H9 (cell line): Measurements from ENCODE around the gene ZNF385B. TPM values are rescaled to one million over a fixed set of nuclear protein-coding genes. Genes with fewer than 3 reads are reported as not detected.

Experiments
- DNase-seq: peaks from one replicate; pipeline ENCODE4 v3.0.0-alpha.2; 2017
- H2AFZ ChIP-seq: one replicate; pipeline ENCODE4 v1.6.1; 2013; ENCODE audit warnings: mild to moderate bottlenecking, low read length, control low read depth, moderate library complexity
- H2AK5ac ChIP-seq: 2 replicates; pipeline ENCODE4 v1.6.1; 2013; ENCODE audit warnings: low read length, control low read depth, mixed read lengths; ENCODE audit not compliant: insufficient read length
- H2BK120ac ChIP-seq: one replicate; pipeline ENCODE4 v1.6.1; 2013; ENCODE audit warnings: low read depth, mild to moderate bottlenecking, low read length, control low read depth, inconsistent platforms; ENCODE audit not compliant: poor library complexity, severe bottlenecking
- H2BK12ac ChIP-seq: 2 replicates; pipeline ENCODE4 v1.6.1; 2013; ENCODE audit warnings: low read length, control low read depth, mixed read lengths, low read depth; ENCODE audit not compliant: insufficient read length
- H2BK15ac ChIP-seq: 2 replicates; pipeline ENCODE4 v1.6.1; 2013; ENCODE audit warnings: low read depth, low read length, control low read depth
- H2BK20ac ChIP-seq: one replicate; pipeline ENCODE4 v1.6.1; 2013; ENCODE audit warnings: low read depth, mild to moderate bottlenecking, low read length, control low read depth, inconsistent platforms; ENCODE audit not compliant: poor library complexity, severe bottlenecking
- H2BK5ac ChIP-seq: 2 replicates; pipeline ENCODE4 v1.6.1; 2013; ENCODE audit warnings: low read length, control low read depth, mixed read lengths; ENCODE audit not compliant: insufficient read length
- H3K14ac ChIP-seq: 2 replicates; pipeline ENCODE4 v1.6.1; 2013; ENCODE audit warnings: low read length, control low read depth; ENCODE audit not compliant: insufficient read depth
- H3K18ac ChIP-seq: 2 replicates; pipeline ENCODE4 v1.6.1; 2013; ENCODE audit warnings: low read depth, mild to moderate bottlenecking, mixed read lengths, low read length, control low read depth; ENCODE audit not compliant: insufficient read length
- H3K23ac ChIP-seq: 2 replicates; pipeline ENCODE4 v1.6.1; 2013; ENCODE audit warnings: low read length, control low read depth, mixed read lengths, low read depth; ENCODE audit not compliant: insufficient read length
- H3K23me2 ChIP-seq: 2 replicates; pipeline ENCODE4 v1.6.1; 2013; ENCODE audit warnings: low read depth, mild to moderate bottlenecking, mixed read lengths, low read length, control low read depth; ENCODE audit not compliant: insufficient read length, poor library complexity, severe bottlenecking
- H3K27ac ChIP-seq: 2 replicates; pipeline ENCODE4 v1.5.1; 2013; ENCODE audit warnings: low read length, control low read depth, mixed read lengths, low read depth; ENCODE audit not compliant: insufficient read length
- H3K27me3 ChIP-seq: 2 replicates; pipeline ENCODE4 v1.6.1; 2013; ENCODE audit warnings: low read length, control low read depth, inconsistent platforms; ENCODE audit not compliant: insufficient read depth
- H3K4ac ChIP-seq: 2 replicates; pipeline ENCODE4 v1.6.1; 2013; ENCODE audit warnings: low read depth, mild to moderate bottlenecking, control low read depth, inconsistent platforms, low read length, moderate library complexity
- H3K4me1 ChIP-seq: 2 replicates; pipeline ENCODE4 v1.6.1; 2013; ENCODE audit warnings: low read length, control low read depth, inconsistent platforms; ENCODE audit not compliant: insufficient read depth
- H3K4me2 ChIP-seq: 2 replicates; pipeline ENCODE4 v1.6.1; 2013; ENCODE audit warnings: low read length, control low read depth, mixed read lengths; ENCODE audit not compliant: insufficient read length, insufficient read depth
- H3K56ac ChIP-seq: 2 replicates; pipeline ENCODE4 v1.6.1; 2013; ENCODE audit warnings: low read depth, mild to moderate bottlenecking, mixed read lengths, low read length, control low read depth; ENCODE audit not compliant: insufficient read length
- H3K79me1 ChIP-seq: 2 replicates; pipeline ENCODE4 v1.6.1; 2013; ENCODE audit warnings: low read depth, mild to moderate bottlenecking, moderate library complexity, low read length, control low read depth, inconsistent platforms; ENCODE audit not compliant: insufficient read depth, poor library complexity, severe bottlenecking
- H3K79me2 ChIP-seq: 2 replicates; pipeline ENCODE4 v1.6.1; 2013; ENCODE audit warnings: low read length, control low read depth, inconsistent platforms; ENCODE audit not compliant: insufficient read depth
- H3K9ac ChIP-seq: 2 replicates; pipeline ENCODE4 v1.6.1; 2013; ENCODE audit warnings: low read length, control low read depth, mixed read lengths; ENCODE audit not compliant: insufficient read length; ENCODE audit errors: extremely low read depth
- H3K9me3 ChIP-seq: one replicate; pipeline ENCODE4 v1.6.1; 2013; ENCODE audit warnings: low read depth, low read length, inconsistent platforms; ENCODE audit not compliant: control insufficient read depth
- H3T11ph ChIP-seq: one replicate; pipeline ENCODE4 v1.6.1; 2013; ENCODE audit warnings: mild to moderate bottlenecking, low read length, control low read depth, inconsistent platforms
- H4K20me1 ChIP-seq: one replicate; pipeline ENCODE4 v1.6.1; 2013; ENCODE audit not compliant: control insufficient read depth, insufficient read length, insufficient read depth
- H4K5ac ChIP-seq: 2 replicates; pipeline ENCODE4 v1.6.1; 2013; ENCODE audit warnings: low read depth, mild to moderate bottlenecking, mixed read lengths, low read length, control low read depth; ENCODE audit not compliant: insufficient read length
- H4K8ac ChIP-seq: replicated peaks from 2 replicates; pipeline ENCODE4 v1.6.1; 2013; ENCODE audit warnings: low read length, control low read depth, mixed read lengths, low read depth; ENCODE audit not compliant: insufficient read length
- H4K91ac ChIP-seq: 2 replicates; pipeline ENCODE4 v1.6.1; 2013; ENCODE audit warnings: low read depth, mild to moderate bottlenecking, moderate library complexity, mixed read lengths, low read length, control low read depth; ENCODE audit not compliant: insufficient read length
- H3K27ac Mint-ChIP-seq, 3 experiments: 2 replicates in 2 of 3; 3 replicates in 1 of 3; pipeline ENCODE4 v1.8.0; 2020 to 2021; ENCODE audit warnings: mixed read lengths in 3 of 3, mild to moderate bottlenecking in 1 of 3, moderate library complexity in 1 of 3
- H3K27me3 Mint-ChIP-seq: 2 replicates; pipeline ENCODE4 v1.8.0; 2021; ENCODE audit warnings: low read depth, mild to moderate bottlenecking, moderate library complexity, mixed read lengths
- H3K36me3 Mint-ChIP-seq, 3 experiments: 2 replicates in 2 of 3; 3 replicates in 1 of 3; pipeline ENCODE4 v1.8.0; 2020 to 2021; ENCODE audit warnings: low read depth in 3 of 3, mixed read lengths in 3 of 3; ENCODE audit not compliant: insufficient read depth in 1 of 3
- H3K4me1 Mint-ChIP-seq, 2 experiments: 2 replicates each; pipeline ENCODE4 v1.8.0; 2020; ENCODE audit warnings: mixed read lengths in 2 of 2
- H3K4me3 Mint-ChIP-seq, 2 experiments: 2 replicates in 1 of 2; 3 replicates in 1 of 2; pipeline ENCODE4 v1.8.0; 2020 to 2021; ENCODE audit warnings: mild to moderate bottlenecking in 2 of 2, mixed read lengths in 2 of 2, moderate library complexity in 1 of 2
- H3K9me3 Mint-ChIP-seq, 2 experiments: 2 replicates in 1 of 2; 3 replicates in 1 of 2; pipeline ENCODE4 v1.8.0; 2020; ENCODE audit warnings: mild to moderate bottlenecking in 2 of 2, mixed read lengths in 2 of 2, moderate library complexity in 1 of 2
- CTCF ChIP-seq: fragments of 200-600 bp; sonication (generic); conservative IDR thresholded peaks from 3 replicates; pipeline ENCODE4 v1.8.0; 2021; ENCODE audit warnings: antibody characterized with exemption, mild to moderate bottlenecking
- WGBS: extraction: QIAGEN DNeasy Blood & Tissue Kit; methylation state at CpG from one replicate; pipeline ENCODE4 v1.1.7; 2013; ENCODE audit warnings: missing lambda C conversion rate, low lambda C conversion rate, mixed read lengths; ENCODE audit not compliant: insufficient read length; ENCODE audit errors: extremely low coverage; 5-methylcytosine and 5-hydroxymethylcytosine counted together
- total RNA-seq: library from RNA; stranded (reverse); gene quantifications from 2 replicates; pipeline ENCODE4 v1.2.1, GENCODE V29; 2021

ZNF385B gene
- total RNA-seq, 1 experiment from 2014 or later, result 2.1 TPM

GRCh38 chr2:179859523-179859922 lies 1.9 kb downstream of the ZNF385B start:
- H2AFZ ChIP-seq, result no peak overlapping the region
- Mint-ChIP-seq H3K4me3 (peak overlapping the region in 1 of 2 experiments; percentile 20; a peak in 1 of 5 replicates), H3K36me3 (no peaks in the 10 kb centered on the region), H3K27ac (no peak overlapping the region), H3K4me1 (peaks cover 21 to 28% of the 10 kb centered on the region in 2 experiments), H3K27me3 (peaks cover 61% of the 10 kb centered on the region), H3K9me3 (no peaks in the 10 kb centered on the region)
- no peak overlapping the region for H2BK12ac ChIP-seq
- H3K9ac ChIP-seq, result no peak overlapping the region
- no peak overlapping the region for H2BK120ac ChIP-seq
- no peak overlapping the region for H2BK5ac ChIP-seq
- no peaks in the 10 kb centered on the region for H3K9me3 ChIP-seq
- H3K23ac ChIP-seq, result no peak overlapping the region
- H4K91ac ChIP-seq, result no peak overlapping the region
- no peak overlapping the region for H3K56ac ChIP-seq
- peak overlapping the region; percentile 42 for H3K4me2 ChIP-seq
- no peak for TF ChIP-seq CTCF
- H4K20me1 ChIP-seq, result no peaks in the 10 kb centered on the region
- no peak overlapping the region for H2BK20ac ChIP-seq
- no peak overlapping the region for H3K27ac ChIP-seq
- no peak overlapping the region for H2BK15ac ChIP-seq
- no peak overlapping the region for H3K4ac ChIP-seq
- no peak overlapping the region for H2AK5ac ChIP-seq
- peaks cover 8% of the 10 kb centered on the region; the same call in 1 of the 2 replicates for H3K27me3 ChIP-seq
- no peak overlapping the region for H3T11ph ChIP-seq
- WGBS, result no CpG with 5 or more reads among the region's 1 CpG
- H4K5ac ChIP-seq, result no peak overlapping the region
- no peak overlapping the region for H3K18ac ChIP-seq
- H3K14ac ChIP-seq, result no peak overlapping the region
- no peak for DNase-seq
- H3K79me2 ChIP-seq, result no peaks in the 10 kb centered on the region
- no peaks in the 10 kb centered on the region for H3K79me1 ChIP-seq
- peaks cover 6% of the 10 kb centered on the region for H3K23me2 ChIP-seq
- no peaks in the 10 kb centered on the region for H3K4me1 ChIP-seq
- H4K8ac ChIP-seq, result no peak overlapping the region
